Inflammatory macrophage (primary cell): Measurements from ENCODE around the gene NCOA4.
"Not testable (repeated sequence)": the region's sequence is repeated elsewhere in the genome, so short reads cannot be mapped to it uniquely, and the experiment has no call there.

Experiments
- DNase-seq, 2 donors: peaks; one replicate each; pipeline ENCODE4 v3.0.0-alpha.2; 2020 to 2022

Gene NCOA4

DNA sequence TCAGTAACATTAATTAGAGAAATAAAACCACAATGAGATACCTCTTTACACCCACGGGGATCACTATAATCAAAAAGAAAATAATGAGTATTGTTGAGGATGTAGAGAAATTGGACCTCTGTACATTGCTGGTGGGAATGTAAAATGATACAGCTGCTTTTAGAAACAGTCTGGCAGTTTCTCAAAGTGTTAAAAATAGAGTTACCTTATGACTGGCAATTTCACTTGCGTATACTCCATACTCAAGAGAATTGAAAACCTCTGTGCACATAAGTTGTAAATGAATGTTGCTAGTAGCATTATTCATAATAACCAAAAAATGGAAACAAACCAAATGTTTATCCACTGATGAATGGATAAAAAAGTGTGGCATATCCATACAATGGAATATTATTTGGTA is 51.9 kb downstream of the NCOA4 start:
- not testable (repeated sequence) for DNase-seq

DNA sequence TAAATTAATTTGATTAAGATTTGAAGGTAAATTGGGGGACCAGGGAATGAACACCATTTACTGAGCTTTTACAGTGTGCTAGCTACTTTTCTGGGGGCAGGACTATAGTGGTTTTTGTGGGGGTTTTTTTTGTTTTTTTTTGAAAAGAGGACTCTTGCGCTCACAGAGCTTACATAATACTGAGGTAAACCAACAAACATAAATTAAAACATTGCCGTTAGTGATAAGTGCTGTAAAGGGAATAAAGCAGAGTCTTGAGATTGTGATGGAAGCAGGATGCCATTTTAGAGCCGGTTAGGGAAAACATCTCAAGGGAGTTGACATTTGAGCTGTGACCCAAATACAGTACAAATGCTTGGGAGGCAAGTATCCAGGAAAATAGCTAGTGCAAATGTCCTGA is 56.4 kb downstream of the NCOA4 start:
- DNase-seq = not testable (repeated sequence)

DNA sequence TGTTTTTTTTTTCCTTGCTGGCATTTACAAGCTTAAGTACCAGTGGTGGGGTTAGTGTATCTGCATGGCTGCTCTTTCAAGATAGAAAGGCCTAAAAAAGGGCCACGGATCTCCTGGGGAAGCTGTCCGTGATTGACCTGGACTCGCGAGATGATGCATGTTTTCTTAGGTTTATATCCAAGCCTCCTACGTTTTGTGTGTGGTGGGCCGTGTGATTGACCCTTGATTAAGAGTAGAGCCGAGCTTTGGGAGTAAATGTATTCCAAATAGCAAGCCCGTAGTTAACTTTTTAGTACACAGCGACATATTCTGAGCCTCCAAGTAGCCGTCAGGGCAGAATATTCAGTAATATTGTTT is 57.6 kb downstream of the NCOA4 start:
- not testable (repeated sequence) for DNase-seq

DNA sequence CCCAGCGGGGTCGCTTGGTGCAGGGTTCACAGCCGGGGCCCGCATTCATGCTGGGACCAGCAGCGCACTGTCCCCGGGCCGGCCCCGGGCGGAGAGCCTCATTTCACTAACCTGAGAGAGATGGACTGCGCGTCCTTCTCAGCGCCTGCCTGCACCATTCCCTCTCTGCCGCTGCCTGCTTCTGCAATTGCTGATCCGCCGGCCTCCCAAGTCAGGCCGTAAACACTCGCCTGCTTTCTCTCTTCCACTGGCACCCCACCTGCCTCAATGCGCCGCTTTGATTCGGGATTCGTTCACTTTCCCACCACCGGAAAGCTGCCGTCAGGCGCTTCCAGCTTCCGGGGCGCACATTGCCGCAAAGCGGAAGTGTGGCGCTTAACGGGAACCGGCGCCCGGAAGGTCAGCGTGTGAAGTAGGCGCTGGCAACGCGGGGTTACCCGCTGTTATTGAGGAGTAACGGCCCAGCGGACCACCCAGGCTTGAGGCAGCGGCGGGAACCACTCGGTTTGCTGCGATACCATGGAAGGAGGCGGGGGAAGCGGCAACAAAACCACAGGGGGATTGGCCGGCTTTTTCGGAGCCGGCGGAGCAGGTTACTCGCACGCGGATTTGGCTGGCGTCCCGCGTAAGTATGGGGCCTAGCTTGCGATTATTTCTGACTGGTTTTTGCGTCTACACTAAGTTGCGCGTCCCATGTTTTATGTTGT is 58.2 kb downstream of the NCOA4 start, which contains the start of gene TIMM23:
Gene TIMM23, plus strand, starts transcription at position 384 of the 707 bp plus-strand sequence. Its CDS starts 136 bp downstream, at position 520.
- DNase-seq = peak; percentile 86 to 90

DNA sequence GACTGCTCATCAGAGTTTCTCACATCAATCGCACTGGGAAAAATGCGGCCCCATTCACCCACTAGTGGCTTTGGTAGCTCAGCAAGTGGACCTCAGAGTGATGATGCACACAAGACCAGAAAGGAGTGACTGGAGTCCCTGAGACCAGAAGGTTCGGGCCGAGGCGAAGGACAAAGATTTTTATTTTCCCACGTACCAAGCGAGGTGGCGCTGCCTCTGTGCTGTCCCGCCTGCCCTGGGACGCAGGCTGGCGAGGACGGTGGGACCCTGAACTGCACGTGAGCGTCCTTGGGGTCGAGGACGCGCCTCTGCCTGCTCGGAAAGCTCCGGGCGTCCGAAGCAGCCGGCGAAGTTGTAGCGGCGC is 58.7 kb downstream of the NCOA4 start:
- DNase-seq = not testable (repeated sequence)

DNA sequence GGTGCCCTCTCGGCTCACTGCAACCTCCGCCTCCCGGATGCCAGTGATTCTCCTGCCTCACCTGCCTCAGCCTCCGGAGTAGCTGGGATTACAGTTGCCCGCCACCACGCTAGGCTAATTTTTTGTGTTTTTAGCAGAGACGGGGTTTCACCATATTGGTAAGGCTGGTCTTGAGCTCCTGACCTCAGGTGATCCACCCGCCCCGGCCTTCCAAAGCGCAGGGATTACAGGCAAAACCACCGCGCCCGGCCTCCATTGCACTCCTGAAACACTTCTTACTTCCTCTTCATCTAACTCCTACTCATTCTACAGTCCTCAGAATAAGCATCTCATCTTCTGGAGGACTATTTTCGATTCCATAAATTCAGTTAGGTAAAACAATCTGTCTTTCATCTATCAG is 59.4 kb downstream of the NCOA4 start:
- DNase-seq = not testable (repeated sequence)

DNA sequence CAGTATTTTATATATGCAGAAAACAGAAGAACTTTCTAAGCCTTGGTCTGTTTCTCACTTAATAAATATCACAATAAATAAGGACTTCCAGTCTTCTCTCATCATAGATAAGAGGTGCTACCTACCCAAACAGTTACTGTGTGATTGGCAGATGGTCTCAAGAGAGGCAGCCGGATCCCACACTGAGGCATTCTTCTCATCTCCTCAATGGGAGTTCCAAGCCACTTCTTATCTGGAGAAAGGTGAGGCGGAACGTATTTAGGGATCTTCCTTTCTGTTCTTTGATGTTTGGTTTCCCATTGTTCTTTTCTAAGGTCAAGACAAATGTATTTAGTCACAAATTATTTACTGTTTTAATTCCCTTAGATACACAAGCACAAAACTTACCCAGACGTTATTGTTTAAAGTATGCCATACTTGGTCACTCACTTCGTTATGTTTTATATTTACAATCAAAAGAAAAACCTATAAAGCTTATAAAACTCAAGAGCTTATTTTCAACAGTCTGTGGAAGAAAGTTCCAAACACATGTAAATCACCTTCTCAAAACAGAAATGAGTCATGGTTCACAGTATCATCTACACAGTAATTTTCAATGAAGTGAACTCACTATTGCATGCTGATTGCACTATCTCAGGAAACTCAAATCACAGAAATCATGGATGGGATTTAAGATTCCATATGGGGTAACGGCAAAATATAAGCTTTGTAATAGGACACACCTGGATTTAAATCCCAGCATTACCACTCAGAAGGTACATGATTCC is 67.6 kb downstream of the NCOA4 start:
- DNase-seq = not testable (repeated sequence)

DNA sequence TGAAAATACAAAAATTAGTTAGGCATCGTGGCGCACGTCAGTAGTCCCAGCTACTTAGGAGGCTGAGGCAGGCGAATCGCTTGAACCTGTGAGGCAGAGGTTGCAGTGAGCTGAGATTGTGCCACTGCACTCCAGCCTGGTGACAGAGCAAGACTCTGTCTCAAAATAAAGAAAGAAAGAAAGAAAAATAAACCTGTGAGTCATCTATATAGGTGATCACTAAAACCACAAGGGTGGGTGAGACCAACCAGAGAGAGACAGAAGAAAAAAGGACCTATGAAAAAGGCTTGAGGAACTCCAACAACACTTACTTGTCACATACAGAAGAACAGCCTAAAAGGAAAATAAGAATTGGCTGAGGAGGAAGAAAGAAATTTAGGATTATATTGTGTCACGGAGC is 72.5 kb downstream of the NCOA4 start:
- not testable (repeated sequence) for DNase-seq

DNA sequence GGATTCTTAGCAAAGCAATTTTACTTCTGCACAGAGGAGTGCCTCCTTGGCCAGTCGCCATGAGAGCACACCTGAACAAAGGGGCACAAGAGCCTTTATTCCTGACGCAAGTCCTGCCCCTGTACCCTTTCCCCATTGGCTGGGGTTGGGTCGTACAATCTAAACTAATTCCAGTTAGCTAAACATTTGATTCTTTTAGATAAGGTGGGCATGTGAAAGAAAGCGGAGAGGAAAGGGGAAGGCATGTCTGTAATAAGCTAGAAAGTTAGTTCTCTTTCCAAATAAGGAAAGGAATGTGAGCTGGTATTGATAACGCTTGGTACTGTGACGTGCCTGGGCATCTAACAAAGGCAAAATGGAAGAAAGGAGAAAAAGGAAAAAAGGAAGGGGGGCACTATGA is 73.8 kb downstream of the NCOA4 start:
- DNase-seq = not testable (repeated sequence)
